ENCODE measurements around the gene TCAP.

DNA sequence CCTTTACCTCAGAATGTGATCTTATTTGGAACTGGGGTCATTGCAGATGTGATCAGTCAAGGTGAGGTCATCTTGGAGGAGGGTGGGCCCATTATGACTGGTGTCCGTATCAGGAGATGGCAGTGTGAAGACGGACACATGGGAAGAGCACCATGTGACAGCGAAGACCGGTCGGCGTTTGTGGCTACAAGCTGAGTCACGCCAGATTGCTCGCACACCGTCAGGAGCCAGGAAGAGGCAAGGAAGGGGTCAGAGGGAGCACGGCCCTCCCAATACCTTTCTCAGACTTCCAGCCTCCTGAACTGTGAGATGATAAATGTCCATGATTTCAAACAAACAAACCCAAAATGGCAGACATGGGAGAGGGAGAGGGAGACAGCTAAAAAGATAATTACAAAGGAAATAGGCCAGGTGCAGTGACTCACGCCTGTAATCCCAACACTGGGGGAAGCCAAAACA is 15.0 kb upstream of the TCAP start:
- TF ChIP-seq, protein P1, sequence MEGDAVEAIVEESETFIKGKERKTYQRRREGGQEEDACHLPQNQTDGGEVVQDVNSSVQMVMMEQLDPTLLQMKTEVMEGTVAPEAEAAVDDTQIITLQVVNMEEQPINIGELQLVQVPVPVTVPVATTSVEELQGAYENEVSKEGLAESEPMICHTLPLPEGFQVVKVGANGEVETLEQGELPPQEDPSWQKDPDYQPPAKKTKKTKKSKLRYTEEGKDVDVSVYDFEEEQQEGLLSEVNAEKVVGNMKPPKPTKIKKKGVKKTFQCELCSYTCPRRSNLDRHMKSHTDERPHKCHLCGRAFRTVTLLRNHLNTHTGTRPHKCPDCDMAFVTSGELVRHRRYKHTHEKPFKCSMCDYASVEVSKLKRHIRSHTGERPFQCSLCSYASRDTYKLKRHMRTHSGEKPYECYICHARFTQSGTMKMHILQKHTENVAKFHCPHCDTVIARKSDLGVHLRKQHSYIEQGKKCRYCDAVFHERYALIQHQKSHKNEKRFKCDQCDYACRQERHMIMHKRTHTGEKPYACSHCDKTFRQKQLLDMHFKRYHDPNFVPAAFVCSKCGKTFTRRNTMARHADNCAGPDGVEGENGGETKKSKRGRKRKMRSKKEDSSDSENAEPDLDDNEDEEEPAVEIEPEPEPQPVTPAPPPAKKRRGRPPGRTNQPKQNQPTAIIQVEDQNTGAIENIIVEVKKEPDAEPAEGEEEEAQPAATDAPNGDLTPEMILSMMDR (conservative IDR thresholded peaks at IDR 0.05 in 1 of 2, IDR thresholded peaks at IDR 0.05 in 1 of 2; ENCODE audit: low read depth in 1 of 2, low read length in 2 of 2) = no peak
- no peak for TF ChIP-seq EZH2 (IDR thresholded peaks at IDR 0.05; ENCODE audit: low read length, missing control alignments)

All from fibroblast of lung (primary cell).